ENCODE measurements around the gene SECISBP2.
"Not testable (repeated sequence)": the region's sequence is repeated elsewhere in the genome, so short reads cannot be mapped to it uniquely, and the experiment has no call there.

Gene SECISBP2

DNA sequence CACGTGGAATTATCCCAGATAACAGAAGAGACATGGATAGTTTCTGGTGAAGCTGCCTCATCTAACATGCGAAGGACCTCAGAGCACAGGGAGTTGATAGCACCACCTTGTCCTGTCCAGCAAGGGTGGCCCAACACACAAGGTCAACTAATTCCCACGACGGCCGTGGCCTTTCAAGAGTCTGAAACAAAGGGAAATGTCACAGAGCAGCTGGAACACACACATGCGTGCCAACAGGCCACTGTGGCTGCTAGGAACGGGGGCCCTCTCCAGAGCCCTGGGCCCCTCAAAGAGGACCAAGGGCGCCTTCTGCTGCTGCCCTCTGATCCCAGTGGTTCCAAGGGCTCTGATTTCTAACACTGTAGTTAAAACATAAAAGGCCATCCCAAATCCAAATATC, 50.7 kb downstream of the SECISBP2 start:
- no peaks in the 10 kb centered on the region for H3K27me3 ChIP-seq (ENCODE audit: control insufficient read depth in 1 of 2, insufficient read depth in 2 of 2, low read length in 2 of 2)
- H3K36me3 ChIP-seq (ENCODE audit: control insufficient read depth in 1 of 2, insufficient read depth in 2 of 2, low read length in 2 of 2): peaks cover 0 to 5% of the 10 kb centered on the region in 2 donors
- H3K4me1 ChIP-seq (ENCODE audit: control insufficient read depth in 1 of 2, insufficient read depth in 2 of 2, low read length in 2 of 2): no peaks in the 10 kb centered on the region
- no peak overlapping the region for H3K4me3 ChIP-seq (ENCODE audit: low read depth in 1 of 2, low read length in 2 of 2)
- no peaks in the 10 kb centered on the region for H3K9me3 ChIP-seq (ENCODE audit: control insufficient read depth in 1 of 2, low read length in 2 of 2)
- no peak overlapping the region for H3K9ac ChIP-seq (ENCODE audit: low read depth in 1 of 2, low read length in 2 of 2)
- H3K27ac ChIP-seq (ENCODE audit: low read depth, low read length): no peak overlapping the region

GRCh38 chr9:89370593-89370992, 52.3 kb downstream of the SECISBP2 start:
- no peak overlapping the region for H3K9ac ChIP-seq (ENCODE audit: low read depth in 1 of 2, low read length in 2 of 2)
- H3K4me1 ChIP-seq (ENCODE audit: control insufficient read depth in 1 of 2, insufficient read depth in 2 of 2, low read length in 2 of 2): peaks cover 0 to 10% of the 10 kb centered on the region in 2 donors
- no peak overlapping the region for H3K27ac ChIP-seq (ENCODE audit: low read depth, low read length)
- H3K36me3 ChIP-seq (ENCODE audit: control insufficient read depth in 1 of 2, insufficient read depth in 2 of 2, low read length in 2 of 2): peaks cover 0 to 5% of the 10 kb centered on the region in 2 donors
- no peaks in the 10 kb centered on the region for H3K9me3 ChIP-seq (ENCODE audit: control insufficient read depth in 1 of 2, low read length in 2 of 2)
- no peak overlapping the region for H3K4me3 ChIP-seq (ENCODE audit: low read depth in 1 of 2, low read length in 2 of 2)
- H3K27me3 ChIP-seq (ENCODE audit: control insufficient read depth in 1 of 2, insufficient read depth in 2 of 2, low read length in 2 of 2): no peaks in the 10 kb centered on the region

DNA sequence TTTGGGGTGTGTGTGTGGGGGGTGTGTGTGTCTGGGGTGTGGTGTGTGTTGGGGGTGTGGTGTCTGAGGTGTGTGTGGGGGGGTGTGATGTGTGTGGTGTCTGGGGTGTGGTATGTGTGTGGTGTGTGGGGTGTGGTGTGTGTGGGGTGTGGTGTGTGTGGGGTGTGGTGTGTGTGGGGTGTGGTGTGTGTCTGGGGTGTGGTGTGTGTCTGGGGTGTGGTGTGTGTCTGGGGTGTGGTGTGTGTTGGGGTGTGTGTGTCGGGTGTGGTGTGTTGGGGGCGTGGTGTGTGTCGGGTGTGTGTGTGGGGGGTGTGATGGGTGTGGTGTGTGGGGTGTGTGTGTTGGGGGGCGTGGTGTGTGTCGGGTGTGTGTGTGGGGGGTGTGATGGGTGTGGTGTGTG, 53.5 kb downstream of the SECISBP2 start:
- not testable (repeated sequence) for H3K36me3 ChIP-seq (ENCODE audit: control insufficient read depth in 1 of 2, insufficient read depth in 2 of 2, low read length in 2 of 2); H3K4me3 ChIP-seq (ENCODE audit: low read depth in 1 of 2, low read length in 2 of 2); H3K9me3 ChIP-seq (ENCODE audit: control insufficient read depth in 1 of 2, low read length in 2 of 2); H3K9ac ChIP-seq (ENCODE audit: low read depth in 1 of 2, low read length in 2 of 2); H3K27ac ChIP-seq (ENCODE audit: low read depth, low read length); H3K27me3 ChIP-seq (ENCODE audit: control insufficient read depth in 1 of 2, insufficient read depth in 2 of 2, low read length in 2 of 2)
- peaks cover 0 to 10% of the 10 kb centered on the region in 2 donors for H3K4me1 ChIP-seq (ENCODE audit: control insufficient read depth in 1 of 2, insufficient read depth in 2 of 2, low read length in 2 of 2)

DNA sequence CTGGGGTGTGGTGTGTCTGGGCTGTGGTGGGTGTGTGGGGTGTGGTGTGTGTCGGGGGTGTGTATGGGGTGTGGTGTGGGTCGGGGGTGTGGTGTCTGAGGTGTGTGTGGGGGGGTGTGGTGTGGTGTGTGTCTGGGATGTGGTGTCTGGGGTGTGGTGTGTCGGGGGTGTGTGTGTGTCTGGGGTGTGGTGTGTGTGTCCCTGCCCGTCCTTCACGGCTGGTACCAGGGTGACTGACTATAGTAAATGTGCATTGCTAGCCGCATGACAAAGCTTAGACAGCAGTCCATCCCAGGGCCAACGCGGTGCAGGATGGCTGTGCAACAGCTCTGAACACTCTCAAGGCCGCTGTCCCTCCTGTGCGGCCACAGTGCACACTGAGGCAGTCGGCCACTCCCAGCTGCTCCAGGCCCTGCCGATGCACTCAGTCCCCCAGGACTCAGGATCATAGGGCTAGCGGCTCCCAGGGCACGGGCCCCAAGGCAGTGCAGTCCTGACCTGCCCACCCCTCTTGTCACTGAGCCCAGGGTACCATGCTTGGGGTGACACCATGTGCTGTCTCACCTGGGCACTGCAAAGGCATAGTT, 54.0 kb downstream of the SECISBP2 start:
- Histone ChIP-seq H3K4me1 (ENCODE audit: control insufficient read depth in 1 of 2, insufficient read depth in 2 of 2, low read length in 2 of 2) (peaks cover 0 to 10% of the 10 kb centered on the region in 2 donors), H3K4me3 (ENCODE audit: low read depth in 1 of 2, low read length in 2 of 2) (no peak overlapping the region), H3K27me3 (ENCODE audit: control insufficient read depth in 1 of 2, insufficient read depth in 2 of 2, low read length in 2 of 2) (no peaks in the 10 kb centered on the region), H3K9me3 (ENCODE audit: control insufficient read depth in 1 of 2, low read length in 2 of 2) (no peaks in the 10 kb centered on the region), H3K36me3 (ENCODE audit: control insufficient read depth in 1 of 2, insufficient read depth in 2 of 2, low read length in 2 of 2) (peaks cover 0 to 6% of the 10 kb centered on the region in 2 donors), H3K9ac (ENCODE audit: low read depth in 1 of 2, low read length in 2 of 2) (no peak overlapping the region), H3K27ac (ENCODE audit: low read depth, low read length) (no peak overlapping the region)

GRCh38 chr9:89372979-89373378, 54.7 kb downstream of the SECISBP2 start:
- Histone ChIP-seq H3K27ac (ENCODE audit: low read depth, low read length) (no peak overlapping the region), H3K9me3 (ENCODE audit: control insufficient read depth in 1 of 2, low read length in 2 of 2) (no peaks in the 10 kb centered on the region)

DNA sequence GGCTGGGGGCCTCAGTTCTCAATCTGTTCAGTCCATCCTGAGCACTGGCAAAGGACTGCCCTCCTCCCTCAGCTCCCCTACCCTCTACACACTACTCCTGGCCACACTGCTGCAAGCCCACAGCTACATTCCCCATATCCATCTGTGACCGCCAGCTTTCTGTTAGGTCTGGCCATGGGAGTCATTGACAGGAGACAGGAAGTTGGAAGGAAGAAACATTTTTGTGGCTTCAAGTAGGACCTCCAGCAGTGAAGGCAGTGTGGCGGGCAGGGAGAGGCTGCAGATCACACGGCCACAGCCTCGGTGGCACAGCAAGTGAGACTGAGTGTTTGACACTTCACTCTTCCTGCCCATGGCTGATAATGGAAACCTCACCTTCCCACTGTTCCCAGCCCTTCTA, 55.9 kb downstream of the SECISBP2 start:
- Histone ChIP-seq H3K4me1 (ENCODE audit: control insufficient read depth in 1 of 2, insufficient read depth in 2 of 2, low read length in 2 of 2) (peaks cover 0 to 10% of the 10 kb centered on the region in 2 donors), H3K27me3 (ENCODE audit: control insufficient read depth in 1 of 2, insufficient read depth in 2 of 2, low read length in 2 of 2) (no peaks in the 10 kb centered on the region), H3K9me3 (ENCODE audit: control insufficient read depth in 1 of 2, low read length in 2 of 2) (no peaks in the 10 kb centered on the region), H3K4me3 (ENCODE audit: low read depth in 1 of 2, low read length in 2 of 2) (no peak overlapping the region), H3K27ac (ENCODE audit: low read depth, low read length) (no peak overlapping the region), H3K9ac (ENCODE audit: low read depth in 1 of 2, low read length in 2 of 2) (no peak overlapping the region), H3K36me3 (ENCODE audit: control insufficient read depth in 1 of 2, insufficient read depth in 2 of 2, low read length in 2 of 2) (peaks cover 5 to 21% of the 10 kb centered on the region in 2 donors)

More at GRCh38 chr9:89372979-89373378, 54.7 kb downstream of the SECISBP2 start:
- H3K9ac ChIP-seq (ENCODE audit: low read depth in 1 of 2, low read length in 2 of 2): no peak overlapping the region
- H3K36me3 ChIP-seq (ENCODE audit: control insufficient read depth in 1 of 2, insufficient read depth in 2 of 2, low read length in 2 of 2): peaks cover 0 to 9% of the 10 kb centered on the region in 2 donors
- peaks cover 0 to 10% of the 10 kb centered on the region in 2 donors for H3K4me1 ChIP-seq (ENCODE audit: control insufficient read depth in 1 of 2, insufficient read depth in 2 of 2, low read length in 2 of 2)
- H3K4me3 ChIP-seq (ENCODE audit: low read depth in 1 of 2, low read length in 2 of 2): no peak overlapping the region
- no peaks in the 10 kb centered on the region for H3K27me3 ChIP-seq (ENCODE audit: control insufficient read depth in 1 of 2, insufficient read depth in 2 of 2, low read length in 2 of 2)

- Histone ChIP-seq H3K4me3 (ENCODE audit: low read depth in 1 of 2, low read length in 2 of 2) (no peak overlapping the region), H3K9ac (ENCODE audit: low read depth in 1 of 2, low read length in 2 of 2) (no peak overlapping the region), H3K36me3 (ENCODE audit: control insufficient read depth in 1 of 2, insufficient read depth in 2 of 2, low read length in 2 of 2) (peaks cover 5 to 24% of the 10 kb centered on the region in 2 donors)
These were observed 57.0 kb downstream of the SECISBP2 start for GRCh38 chr9:89375191-89375760.

GRCh38 chr9:89376286-89376685, 58.0 kb downstream of the SECISBP2 start:
- Histone ChIP-seq H3K36me3 (ENCODE audit: control insufficient read depth in 1 of 2, insufficient read depth in 2 of 2, low read length in 2 of 2) (peaks cover 5 to 31% of the 10 kb centered on the region in 2 donors), H3K4me1 (ENCODE audit: control insufficient read depth in 1 of 2, insufficient read depth in 2 of 2, low read length in 2 of 2) (peaks cover 0 to 11% of the 10 kb centered on the region in 2 donors), H3K9me3 (ENCODE audit: control insufficient read depth in 1 of 2, low read length in 2 of 2) (no peaks in the 10 kb centered on the region), H3K4me3 (ENCODE audit: low read depth in 1 of 2, low read length in 2 of 2) (no peak overlapping the region), H3K27me3 (ENCODE audit: control insufficient read depth in 1 of 2, insufficient read depth in 2 of 2, low read length in 2 of 2) (no peaks in the 10 kb centered on the region), H3K27ac (ENCODE audit: low read depth, low read length) (no peak overlapping the region), H3K9ac (ENCODE audit: low read depth in 1 of 2, low read length in 2 of 2) (no peak overlapping the region)

More at GRCh38 chr9:89375191-89375760, 57.0 kb downstream of the SECISBP2 start:
- peaks cover 0 to 10% of the 10 kb centered on the region in 2 donors for H3K4me1 ChIP-seq (ENCODE audit: control insufficient read depth in 1 of 2, insufficient read depth in 2 of 2, low read length in 2 of 2)
- H3K27ac ChIP-seq (ENCODE audit: low read depth, low read length): peak overlapping the region; percentile 56
- H3K27me3 ChIP-seq (ENCODE audit: control insufficient read depth in 1 of 2, insufficient read depth in 2 of 2, low read length in 2 of 2): no peaks in the 10 kb centered on the region
- H3K9me3 ChIP-seq (ENCODE audit: control insufficient read depth in 1 of 2, low read length in 2 of 2): no peaks in the 10 kb centered on the region

- peaks cover 8 to 36% of the 10 kb centered on the region in 2 donors for H3K36me3 ChIP-seq (ENCODE audit: control insufficient read depth in 1 of 2, insufficient read depth in 2 of 2, low read length in 2 of 2)
- peak overlapping the region; percentile 30 for H3K27ac ChIP-seq (ENCODE audit: low read depth, low read length)
- no peak overlapping the region for H3K4me3 ChIP-seq (ENCODE audit: low read depth in 1 of 2, low read length in 2 of 2)
- no peak overlapping the region for H3K9ac ChIP-seq (ENCODE audit: low read depth in 1 of 2, low read length in 2 of 2)
- peaks cover 0 to 16% of the 10 kb centered on the region in 2 donors for H3K4me1 ChIP-seq (ENCODE audit: control insufficient read depth in 1 of 2, insufficient read depth in 2 of 2, low read length in 2 of 2)
- no peaks in the 10 kb centered on the region for H3K9me3 ChIP-seq (ENCODE audit: control insufficient read depth in 1 of 2, low read length in 2 of 2)
- no peaks in the 10 kb centered on the region for H3K27me3 ChIP-seq (ENCODE audit: control insufficient read depth in 1 of 2, insufficient read depth in 2 of 2, low read length in 2 of 2)
These were observed 58.5 kb downstream of the SECISBP2 start for GRCh38 chr9:89376741-89377351.

- Histone ChIP-seq H3K36me3 (ENCODE audit: control insufficient read depth in 1 of 2, insufficient read depth in 2 of 2, low read length in 2 of 2) (peaks cover 11 to 42% of the 10 kb centered on the region in 2 donors), H3K27ac (ENCODE audit: low read depth, low read length) (no peak overlapping the region), H3K9ac (ENCODE audit: low read depth in 1 of 2, low read length in 2 of 2) (no peak overlapping the region), H3K4me1 (ENCODE audit: control insufficient read depth in 1 of 2, insufficient read depth in 2 of 2, low read length in 2 of 2) (peaks cover 0 to 16% of the 10 kb centered on the region in 2 donors), H3K9me3 (ENCODE audit: control insufficient read depth in 1 of 2, low read length in 2 of 2) (no peaks in the 10 kb centered on the region), H3K27me3 (ENCODE audit: control insufficient read depth in 1 of 2, insufficient read depth in 2 of 2, low read length in 2 of 2) (no peaks in the 10 kb centered on the region), H3K4me3 (ENCODE audit: low read depth in 1 of 2, low read length in 2 of 2) (no peak overlapping the region)
These were observed 59.1 kb downstream of the SECISBP2 start for GRCh38 chr9:89377411-89377810.
